GM12801 (cell line): ENCODE results near the gene CANT1.

Experiments used
- CTCF ChIP-seq: IDR thresholded peaks from one replicate; pipeline ENCODE4 v1.5.1; 2011; ENCODE audit warnings: control low read depth; ENCODE audit not compliant: insufficient read length; ENCODE audit errors: extremely low read depth

Gene CANT1

GRCh38 chr17:79007504-79008381 lies 1.8 kb downstream of the CANT1 start:
- no peak for TF ChIP-seq CTCF

GRCh38 chr17:79006794-79007503 lies 2.6 kb downstream of the CANT1 start:
- no peak for TF ChIP-seq CTCF

- TF ChIP-seq CTCF: no peak
Measured at GRCh38 chr17:79006046-79006445, 3.5 kb downstream of the CANT1 start.

GRCh38 chr17:79005063-79005861 lies 4.3 kb downstream of the CANT1 start:
- TF ChIP-seq CTCF: no peak

GRCh38 chr17:79003661-79004411 lies 5.7 kb downstream of the CANT1 start:
- no peak for TF ChIP-seq CTCF

GRCh38 chr17:79002796-79003593 lies 6.6 kb downstream of the CANT1 start:
- TF ChIP-seq CTCF: no peak
